K562 (cell line): ENCODE data around the gene PHF5A. TPM values are rescaled to one million over a fixed set of nuclear protein-coding genes. Genes with fewer than 3 reads are reported as not detected.

ENCODE experiments used
- CUX1 ChIP-seq: fragments of 200-800 bp; sonication (Bioruptor generic); IDR thresholded peaks from 2 replicates; pipeline ENCODE4 v1.6.1; 2016; ENCODE audit warnings: missing genetic modification characterization, missing compliant biosample characterization
- ESRRA ChIP-seq: fragments of 450-650 bp; IDR thresholded peaks from 2 replicates; pipeline ENCODE4 v1.6.1; 2014; ENCODE audit warnings: low read depth, mild to moderate bottlenecking, moderate library complexity, borderline replicate concordance
- FOS ChIP-seq: IDR thresholded peaks from 3 replicates; pipeline ENCODE4 v1.6.1; 2011; ENCODE audit not compliant: insufficient read length; ENCODE audit errors: extremely low read depth
- HDAC1 ChIP-seq, 2 experiments: fragments of 450-650 bp; IDR thresholded peaks; 2 replicates each; pipeline ENCODE4 v1.6.1; 2016 to 2017; ENCODE audit warnings: inconsistent platforms in 1 of 2, mild to moderate bottlenecking in 1 of 2, moderate library complexity in 1 of 2
- HNRNPK ChIP-seq: fragments of 200-400 bp; formaldehyde crosslinking; IDR thresholded peaks from one replicate; pipeline ENCODE4 v1.6.1; 2018; ENCODE audit warnings: mild to moderate bottlenecking, low read depth, low read length; ENCODE audit not compliant: poor library complexity, severe bottlenecking
- KLF16 ChIP-seq: IDR thresholded peaks from 2 replicates; pipeline ENCODE4 v1.6.1; 2016; ENCODE audit warnings: antibody characterized with exemption
- LCOR ChIP-seq: sonication (generic); formaldehyde crosslinking; IDR thresholded peaks from 2 replicates; pipeline ENCODE4 v1.8.0; 2022; ENCODE audit warnings: mild to moderate bottlenecking, missing genetic modification reagents
- MXI1 ChIP-seq: IDR thresholded peaks from 2 replicates; pipeline ENCODE4 v1.6.1; 2011; ENCODE audit warnings: low read depth, mild to moderate bottlenecking, improper control_type of control experiment, low read length
- POU5F1 ChIP-seq: fragments of 150-350 bp; IDR thresholded peaks from 2 replicates; pipeline ENCODE4 v1.6.1; 2014; ENCODE audit warnings: borderline replicate concordance, low read length, low read depth, mild to moderate bottlenecking; ENCODE audit not compliant: partially characterized antibody
- PRPF4 ChIP-seq: fragments of 200-400 bp; formaldehyde crosslinking; IDR thresholded peaks from one replicate; pipeline ENCODE4 v1.6.1; 2017; ENCODE audit warnings: low read length, low read depth, mild to moderate bottlenecking; ENCODE audit not compliant: insufficient read depth, poor library complexity, severe bottlenecking
- RBM34 ChIP-seq: fragments of 200-400 bp; formaldehyde crosslinking; IDR thresholded peaks from 2 replicates; pipeline ENCODE4 v1.6.1; 2018; ENCODE audit warnings: low read length, borderline replicate concordance; ENCODE audit not compliant: insufficient read depth
- TAF7 ChIP-seq: fragments of 450-650 bp; IDR thresholded peaks from 2 replicates; pipeline ENCODE4 v1.6.1; 2016; ENCODE audit warnings: missing genetic modification characterization, missing compliant biosample characterization
- ZFPM2 ChIP-seq: fragments of 250-450 bp; sonication (Bioruptor Pico); IDR thresholded peaks from 2 replicates; pipeline ENCODE4 v1.5.1; 2022; ENCODE audit warnings: mild to moderate bottlenecking
- ZNF174 ChIP-seq: fragments of 250-450 bp; sonication (Bioruptor Pico); IDR thresholded peaks from 2 replicates; pipeline ENCODE4 v1.4.0; 2020; ENCODE audit warnings: mild to moderate bottlenecking
- ZNF740 ChIP-seq, 3 experiments: fragments of 200-800 bp in 1 of 3; sonication (Bioruptor generic) in 1 of 3; sonication (generic) in 1 of 3; formaldehyde crosslinking in 1 of 3; IDR thresholded peaks; 2 replicates each; pipeline versions ENCODE4 v1.6.1 to v1.8.0; 2016 to 2022; ENCODE audit warnings: mild to moderate bottlenecking in 2 of 3, missing compliant biosample characterization in 2 of 3, missing genetic modification characterization in 2 of 3, missing genetic modification reagents in 1 of 3
- polyA plus RNA-seq, 8 experiments: library from polyadenylated mRNA; depleted of rRNA in 4 of 8; stranded (reverse) in 5 of 8; unstranded in 3 of 8; fragments of >200 nt; fragmentation: Nextera tagmentation in 2 of 8; fragmentation: Illumina TruSeq in 1 of 8; extraction: Ambion mirVana in 2 of 8; extraction: Trizol in 1 of 8; gene quantifications; 2 replicates each; pipeline versions ENCODE4 v1.2.1 to v1.2.3, GENCODE V29; 2011 to 2014; ENCODE audit warnings: inconsistent platforms in 1 of 8, missing spikeins in 1 of 8
- total RNA-seq, 7 experiments: library from RNA; depleted of rRNA in 6 of 7; stranded (reverse); fragments of >200 nt in 6 of 7; fragmentation: Illumina TruSeq in 2 of 7; extraction: Trizol in 2 of 7; gene quantifications; 2 replicates each; pipeline versions ENCODE4 v1.2.1 to v1.2.3, GENCODE V29; 2011 to 2021; ENCODE audit warnings: low replicate concordance in 1 of 7
- TF ChIP-seq, protein P1 (sequence below): conservative IDR thresholded peaks from 2 replicates; pipeline ENCODE4 v1.6.1; 2011; ENCODE audit warnings: low read depth, mild to moderate bottlenecking, low read length; ENCODE audit not compliant: control insufficient read depth
- TF ChIP-seq, protein P2 (sequence below): fragments of 450-650 bp; IDR thresholded peaks from 2 replicates; pipeline ENCODE4 v1.6.1; 2016; ENCODE audit warnings: low read depth, mild to moderate bottlenecking, moderate library complexity

PHF5A gene
- total and polyA plus RNA-seq, 9 of the 15 experiments (the other 6 are each of a cell fraction or from before 2014, with no cell fraction given), result 14.2 to 144 (median 101) TPM

DNA sequence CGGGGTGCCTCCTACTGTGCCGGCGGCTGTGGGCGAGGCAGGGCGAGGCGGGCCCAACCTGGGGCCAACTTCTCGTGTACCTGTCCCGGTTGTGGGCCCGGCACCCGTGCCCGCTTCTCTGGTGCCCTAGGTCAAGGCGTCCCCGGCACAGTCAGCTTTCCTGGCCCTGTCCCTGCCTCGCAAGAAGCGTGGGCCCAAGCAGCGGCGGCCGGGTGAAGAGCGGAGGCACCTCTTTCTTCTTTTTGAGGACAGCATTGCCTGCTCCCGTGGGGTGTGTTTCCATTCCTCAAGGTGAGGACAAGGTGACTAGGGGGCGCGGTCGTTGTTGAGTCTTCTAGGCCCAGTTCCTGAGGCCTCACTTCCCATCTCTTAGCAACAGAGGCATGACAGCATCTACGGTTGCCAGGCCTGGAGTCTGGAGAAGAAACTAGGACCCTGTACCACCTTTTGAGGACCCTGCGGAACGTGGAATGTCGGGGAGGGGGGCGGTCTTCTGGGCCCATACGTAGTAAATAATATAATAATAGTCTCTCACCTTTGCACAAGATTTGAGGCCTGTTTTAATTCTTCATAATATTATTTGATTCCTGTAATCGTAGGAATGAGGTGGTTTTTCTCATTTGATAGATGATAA is 843 bp upstream of the PHF5A start (continued):
- TF ChIP-seq HDAC1 (IDR thresholded peaks at IDR 0.05), result peak in 1 of 2 experiments; percentile 31; a peak in 1 of 4 replicates
- 0 out of 2 replicates have a peak, but pooled peaks have one; percentile 9 for TF ChIP-seq LCOR
- no peak; the same call in 1 of the 2 replicates for TF ChIP-seq TAF7
- 0 out of 2 replicates have a peak, but pooled peaks have one; percentile 39 for TF ChIP-seq ZNF740 (CRISPR knock-in tag; IDR thresholded peaks at IDR 0.05)
- TF ChIP-seq ZNF740 (tag; IDR thresholded peaks at IDR 0.05), result no peak
- TF ChIP-seq ZFPM2 (CRISPR knock-in tag), result no peak
- peak; percentile 99 for TF ChIP-seq ESRRA
- no peak for TF ChIP-seq PRPF4
- peak; percentile 1 for TF ChIP-seq POU5F1
- TF ChIP-seq RBM34, result no peak
- TF ChIP-seq, protein P1, sequence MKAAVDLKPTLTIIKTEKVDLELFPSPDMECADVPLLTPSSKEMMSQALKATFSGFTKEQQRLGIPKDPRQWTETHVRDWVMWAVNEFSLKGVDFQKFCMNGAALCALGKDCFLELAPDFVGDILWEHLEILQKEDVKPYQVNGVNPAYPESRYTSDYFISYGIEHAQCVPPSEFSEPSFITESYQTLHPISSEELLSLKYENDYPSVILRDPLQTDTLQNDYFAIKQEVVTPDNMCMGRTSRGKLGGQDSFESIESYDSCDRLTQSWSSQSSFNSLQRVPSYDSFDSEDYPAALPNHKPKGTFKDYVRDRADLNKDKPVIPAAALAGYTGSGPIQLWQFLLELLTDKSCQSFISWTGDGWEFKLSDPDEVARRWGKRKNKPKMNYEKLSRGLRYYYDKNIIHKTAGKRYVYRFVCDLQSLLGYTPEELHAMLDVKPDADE, result no peak
- TF ChIP-seq MXI1, result 0 out of 2 replicates have a peak, but pooled peaks have one; percentile 8
- no peak for TF ChIP-seq FOS
- TF ChIP-seq KLF16, result no peak
- TF ChIP-seq ZNF174 (CRISPR knock-in tag), result no peak
- no peak for TF ChIP-seq CUX1 (CRISPR knock-in tag)
- TF ChIP-seq, protein P2, sequence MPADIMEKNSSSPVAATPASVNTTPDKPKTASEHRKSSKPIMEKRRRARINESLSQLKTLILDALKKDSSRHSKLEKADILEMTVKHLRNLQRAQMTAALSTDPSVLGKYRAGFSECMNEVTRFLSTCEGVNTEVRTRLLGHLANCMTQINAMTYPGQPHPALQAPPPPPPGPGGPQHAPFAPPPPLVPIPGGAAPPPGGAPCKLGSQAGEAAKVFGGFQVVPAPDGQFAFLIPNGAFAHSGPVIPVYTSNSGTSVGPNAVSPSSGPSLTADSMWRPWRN, result no peak
- no peak for TF ChIP-seq HNRNPK
